Urothelium cell line (cell line): ENCODE results near the gene TSPY9.
"Not testable (repeated sequence)": the region's sequence is repeated elsewhere in the genome, so short reads cannot be mapped to it uniquely, and the experiment has no call there.

Source experiments
- DNase-seq: peaks from one replicate; pipeline ENCODE4 v3.0.0; 2011; ENCODE audit warnings: low spot score, mixed read lengths
- FAIRE-seq: peaks from 2 replicates; lab custom pipeline; 2011; peaks lifted over from hg19 to GRCh38; lab: Jason Lieb, UNC

The TSPY9 gene, protein sequence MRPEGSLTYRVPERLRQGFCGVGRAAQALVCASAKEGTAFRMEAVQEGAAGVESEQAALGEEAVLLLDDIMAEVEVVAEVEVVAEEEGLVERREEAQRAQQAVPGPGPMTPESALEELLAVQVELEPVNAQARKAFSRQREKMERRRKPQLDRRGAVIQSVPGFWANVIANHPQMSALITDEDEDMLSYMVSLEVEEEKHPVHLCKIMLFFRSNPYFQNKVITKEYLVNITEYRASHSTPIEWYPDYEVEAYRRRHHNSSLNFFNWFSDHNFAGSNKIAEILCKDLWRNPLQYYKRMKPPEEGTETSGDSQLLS

DNA sequence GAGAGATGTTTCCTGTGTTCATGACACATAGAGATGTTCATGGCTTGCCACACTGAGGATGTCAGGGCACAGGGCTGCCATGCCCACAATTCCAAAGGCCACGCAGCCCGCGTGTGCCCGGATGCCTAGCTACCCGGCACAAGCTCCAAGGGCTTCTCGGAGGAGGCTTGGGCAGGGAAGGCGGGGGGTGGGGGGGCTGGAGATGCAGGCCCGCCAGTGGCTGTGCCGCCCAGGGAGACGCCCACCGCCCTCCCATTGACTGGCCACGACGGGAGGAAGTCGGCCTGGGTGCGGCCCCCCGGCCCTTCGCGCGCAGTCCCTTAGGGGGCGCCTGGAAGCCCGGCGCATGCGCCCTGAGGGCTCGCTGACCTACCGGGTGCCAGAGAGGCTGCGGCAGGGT lies at the start of gene TSPY9:
TSPY9 (plus strand) TSS at position 301 of the 400 bp plus-strand sequence; CDS start at position 347, 46 bp downstream.
- DNase-seq, FAIRE-seq: not testable (repeated sequence)

DNA sequence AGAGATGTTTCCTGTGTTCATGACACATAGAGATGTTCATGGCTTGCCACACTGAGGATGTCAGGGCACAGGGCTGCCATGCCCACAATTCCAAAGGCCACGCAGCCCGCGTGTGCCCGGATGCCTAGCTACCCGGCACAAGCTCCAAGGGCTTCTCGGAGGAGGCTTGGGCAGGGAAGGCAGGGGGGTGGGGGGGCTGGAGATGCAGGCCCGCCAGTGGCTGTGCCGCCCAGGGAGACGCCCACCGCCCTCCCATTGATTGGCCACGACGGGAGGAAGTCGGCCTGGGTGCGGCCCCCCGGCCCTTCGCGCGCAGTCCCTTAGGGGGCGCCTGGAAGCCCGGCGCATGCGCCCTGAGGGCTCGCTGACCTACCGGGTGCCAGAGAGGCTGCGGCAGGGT lies 20.4 kb upstream of the TSPY9 start, which contains the start of gene TSPY1:
TSPY1 (plus strand) TSS at position 301 of the 400 bp plus-strand sequence; CDS start at position 347, 46 bp downstream.
- FAIRE-seq, DNase-seq: not testable (repeated sequence)

- DNase-seq, FAIRE-seq: not testable (repeated sequence)
Measured at GRCh38 chrY:9504396-9504795, 17.3 kb downstream of the TSPY9 start.

- DNase-seq, FAIRE-seq: not testable (repeated sequence)
Measured at GRCh38 chrY:9516287-9516686, 29.2 kb downstream of the TSPY9 start.

DNA sequence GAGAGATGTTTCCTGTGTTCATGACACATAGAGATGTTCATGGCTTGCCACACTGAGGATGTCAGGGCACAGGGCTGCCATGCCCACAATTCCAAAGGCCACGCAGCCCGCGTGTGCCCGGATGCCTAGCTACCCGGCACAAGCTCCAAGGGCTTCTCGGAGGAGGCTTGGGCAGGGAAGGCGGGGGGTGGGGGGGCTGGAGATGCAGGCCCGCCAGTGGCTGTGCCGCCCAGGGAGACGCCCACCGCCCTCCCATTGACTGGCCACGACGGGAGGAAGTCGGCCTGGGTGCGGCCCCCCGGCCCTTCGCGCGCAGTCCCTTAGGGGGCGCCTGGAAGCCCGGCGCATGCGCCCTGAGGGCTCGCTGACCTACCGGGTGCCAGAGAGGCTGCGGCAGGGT lies 40.5 kb downstream of the TSPY9 start, which contains the start of gene TSPY10:
TSPY10 (plus strand) TSS at position 301 of the 400 bp plus-strand sequence; CDS start at position 347, 46 bp downstream.
- DNase-seq, FAIRE-seq: not testable (repeated sequence)
